Heart left ventricle (tissue), 16 donors: ENCODE results near the gene KRT9. TPM values are rescaled to one million over a fixed set of nuclear protein-coding genes. Genes with fewer than 3 reads are reported as not detected.

Experiments used
- ATAC-seq, 4 donors: fragments of 200-7000 bp; cut with Tn5 transposase; one replicate each; pipeline ENCODE4 v1.9.1; 2020 to 2022; ENCODE audit warnings: moderate library complexity in 4 of 4, mild to moderate bottlenecking in 3 of 4, moderate number of reproducible peaks in 1 of 4
- DNase-seq, 5 donors: peaks; one replicate each; pipeline ENCODE4 v3.0.0-alpha.2; 2020
- H3K27ac ChIP-seq, 12 donors: fragments of 200-600 bp; sonication (generic) in 4 of 12; one replicate each; pipeline versions ENCODE4 v1.5.0 to v1.8.0; 2016 to 2022; ENCODE audit warnings: mild to moderate bottlenecking in 2 of 12
- H3K27me3 ChIP-seq, 9 donors: fragments of 200-600 bp; sonication (generic) in 2 of 9; one replicate each; pipeline versions ENCODE4 v1.5.1 to v1.8.0; 2016 to 2022; ENCODE audit warnings: mild to moderate bottlenecking in 3 of 9
- H3K36me3 ChIP-seq, 9 donors: fragments of 200-600 bp; sonication (generic) in 2 of 9; one replicate each; pipeline versions ENCODE4 v1.5.0 to v1.8.0; 2018 to 2022; ENCODE audit warnings: mild to moderate bottlenecking in 2 of 9
- H3K4me1 ChIP-seq, 12 donors: fragments of 200-600 bp; sonication (generic) in 4 of 12; one replicate each; pipeline versions ENCODE4 v1.5.0 to v1.8.0; 2016 to 2022; ENCODE audit warnings: mild to moderate bottlenecking in 3 of 12
- H3K4me3 ChIP-seq, 12 donors: fragments of 200-600 bp; sonication (generic) in 4 of 12; one replicate each; pipeline versions ENCODE4 v1.5.0 to v1.8.0; 2017 to 2022; ENCODE audit warnings: mild to moderate bottlenecking in 9 of 12, moderate library complexity in 4 of 12
- H3K9me3 ChIP-seq, 12 donors: fragments of 200-600 bp; sonication (generic) in 4 of 12; one replicate each; pipeline versions ENCODE4 v1.5.0 to v1.8.0; 2016 to 2022; ENCODE audit warnings: mild to moderate bottlenecking in 1 of 12
- CTCF ChIP-seq, 12 donors: fragments of 200-600 bp; sonication (generic) in 4 of 12; IDR thresholded peaks; one replicate each; pipeline versions ENCODE4 v1.5.0 to v1.8.0; 2018 to 2022; ENCODE audit warnings: antibody characterized with exemption in 12 of 12, mild to moderate bottlenecking in 5 of 12
- POLR2A ChIP-seq, 2 donors: fragments of 450-650 bp; IDR thresholded peaks; one replicate each; pipeline ENCODE4 v1.6.1; 2017; ENCODE audit warnings: antibody characterized with exemption in 2 of 2, mild to moderate bottlenecking in 2 of 2, moderate library complexity in 2 of 2
- WGBS, 4 donors: extraction: QIAGEN DNeasy Blood & Tissue Kit in 2 of 4; methylation state at CpG; one replicate each; pipeline versions ENCODE4 v1.1.5 to v1.1.7; 2013 to 2018; 5-methylcytosine and 5-hydroxymethylcytosine counted together
- intact Hi-C, 10 donors: fragments of 100-400 bp; cut with DNase I; formaldehyde crosslinking; loops; one replicate each; pipeline versions ENCODE4 v1.11.1 to v1.14.2; 2022
- polyA plus RNA-seq, 2 donors: library from polyadenylated mRNA; stranded (reverse); fragments of 200-250 nt; gene quantifications; one replicate each; pipeline ENCODE4 v1.2.3, GENCODE V29; 2013
- total RNA-seq, 9 donors: library from RNA; depleted of rRNA in 2 of 9; stranded (reverse); fragments of >200 nt in 2 of 9; fragmentation: NEBNext Ultra II Directional in 3 of 9; extraction: Animal tissue kit (Norgen Biotek cat#: 25700) in 3 of 9; gene quantifications; one replicate each; pipeline versions ENCODE4 v1.1.0 to v1.2.4, GENCODE V29; 2016 to 2023
- donor health status: ischemic (EF 13 %, LVEDD 7.1; RV severe dilation, severe dysfunction).
- donor health status: healthy with polysubstance abuse.
- donor health status: DM: no; HTN: yes; CAD: no.
- donor health status: DM: no; HTN: no; CAD: no.
- donor health status: ischemic (EF 25% LVEDD 6.9; RV normal size, moderate dysfunction).
- donor health status: ischemic (EF 25% LVEDD 5.7; RV mildly dilated, moderate dysfunction).
- donor health status: healthy.
- donor health status: DM: yes; HTN: yes; CAD: no.
- donor health status: ischemic (EF 35%, LVEDD 5.7; RV mildly dilated, moderate dysfunction).
- donor health status: nonischemic (EF 11% LVEDD 7.7; RV severe dilation, severe dysfunction).
- donor health status: DM: yes; HTN: yes; CAD: no.
- donor health status: PGD.
- donor health status: ischemic (EF 29% LVEDD 5.4; RV normal size, mild dysfunction).
- donor health status: nonischemic (EF 23%, LVEDD 6.1; RV moderate dilation, normal function).

KRT9 gene
- total and polyA plus RNA-seq, 11 donors, result not detected

- no peak overlapping the region for H3K27ac ChIP-seq
- TF ChIP-seq POLR2A (IDR thresholded peaks at IDR 0.05), result no peak
- TF ChIP-seq CTCF (IDR thresholded peaks at IDR 0.05), result no peak
- DNase-seq (no peak), ATAC-seq (no peak)
- H3K4me3 ChIP-seq, result no peak overlapping the region
- intact Hi-C loops, result loop anchor here in 4 of 10 donors (2.0 to 10.0 kb wide), 4 partner anchors 61 to 67 kb away; no protein-coding TSS in a partner anchor
- H3K27me3 ChIP-seq, result peaks cover 0 to 30% (median 4%) of the 10 kb centered on the region in 9 donors
- H3K4me1 ChIP-seq, result no peaks in the 10 kb centered on the region
- no peaks in the 10 kb centered on the region for H3K9me3 ChIP-seq
- H3K36me3 ChIP-seq, result no peaks in the 10 kb centered on the region
- whole genome bisulfite sequencing, 4 donors, result 79 to 92% (median 91%) methylated on average over 4 of the region's 4 CpGs
These were observed 9.7 kb upstream of the KRT9 start for GRCh38 chr17:41581366-41582060.

- Histone ChIP-seq H3K27ac (no peak overlapping the region), H3K4me3 (no peak overlapping the region), H3K27me3 (peaks cover 0 to 37% (median 5%) of the 10 kb centered on the region in 9 donors), H3K36me3 (no peaks in the 10 kb centered on the region), H3K9me3 (no peaks in the 10 kb centered on the region), H3K4me1 (no peaks in the 10 kb centered on the region)
- TF ChIP-seq POLR2A (IDR thresholded peaks at IDR 0.05), result no peak
- no peak for TF ChIP-seq CTCF (IDR thresholded peaks at IDR 0.05)
- intact Hi-C loops, result loop anchor here in 3 of 10 donors (2.0 to 10.0 kb wide), 3 partner anchors 64 to 68 kb away; no protein-coding TSS in a partner anchor
- WGBS, 4 donors, result 39 to 57% (median 45%) methylated on average over 1 of the region's 1 CpG
- ATAC-seq, result no peak
- no peak for DNase-seq
These were observed 9.0 kb upstream of the KRT9 start for GRCh38 chr17:41580687-41581365.

GRCh38 chr17:41580244-41580575 lies 8.4 kb upstream of the KRT9 start:
- Histone ChIP-seq H3K27me3 (peaks cover 0 to 42% (median 5%) of the 10 kb centered on the region in 9 donors), H3K4me3 (no peak overlapping the region), H3K4me1 (no peaks in the 10 kb centered on the region), H3K27ac (no peak overlapping the region), H3K36me3 (no peaks in the 10 kb centered on the region), H3K9me3 (no peaks in the 10 kb centered on the region)
- DNase-seq (no peak), ATAC-seq (no peak)
- TF ChIP-seq CTCF (IDR thresholded peaks at IDR 0.05) (no peak), POLR2A (IDR thresholded peaks at IDR 0.05) (no peak)
- WGBS, 4 donors, result 73 to 94% (median 81%) methylated on average over 2 of the region's 2 CpGs
- intact Hi-C loops, result loop anchor here in 3 of 10 donors (2.0 to 10.0 kb wide), 3 partner anchors 65 to 69 kb away; no protein-coding TSS in a partner anchor
